Ovary (tissue), 9 donors: ENCODE measurements around the gene COBL. TPM values are rescaled to one million over a fixed set of nuclear protein-coding genes. Genes with fewer than 3 reads are reported as not detected.

Experiments used
- DNase-seq, 5 donors: peaks; one replicate each; pipeline ENCODE4 v3.0.0-alpha.2; 2019 to 2020
- H3K27ac ChIP-seq, 2 donors: fragments of 200-600 bp; one replicate each; pipeline versions ENCODE4 v1.5.1 to v1.8.0; 2019 to 2022
- H3K27me3 ChIP-seq: fragments of 200-600 bp; one replicate; pipeline ENCODE4 v1.8.0; 2022
- H3K36me3 ChIP-seq: fragments of 200-600 bp; sonication (generic); one replicate; pipeline ENCODE4 v1.5.1; 2019
- H3K4me1 ChIP-seq: one replicate; pipeline ENCODE4 v1.8.1; 2013; ENCODE audit warnings: mild to moderate bottlenecking, moderate library complexity; ENCODE audit not compliant: insufficient read depth
- H3K4me3 ChIP-seq: fragments of 200-600 bp; sonication (generic); one replicate; pipeline ENCODE4 v1.5.1; 2017
- H3K9me3 ChIP-seq, 2 donors: fragments of 200-600 bp in 1 of 2; sonication (generic) in 1 of 2; one replicate each; pipeline versions ENCODE4 v1.5.1 to v1.8.1; 2013 to 2019; ENCODE audit warnings: mild to moderate bottlenecking in 1 of 2, moderate library complexity in 1 of 2
- CTCF ChIP-seq, 3 donors: fragments of 450-650 bp in 2 of 3; fragments of 200-600 bp in 1 of 3; IDR thresholded peaks; one replicate each; pipeline versions ENCODE4 v1.5.1 to v1.8.0; 2016 to 2022; ENCODE audit warnings: antibody characterized with exemption in 3 of 3, mild to moderate bottlenecking in 1 of 3
- EP300 ChIP-seq: sonication (generic); formaldehyde crosslinking; IDR thresholded peaks from one replicate; pipeline ENCODE4 v1.6.1; 2017; ENCODE audit warnings: antibody characterized with exemption
- POLR2A ChIP-seq: fragments of 450-650 bp; IDR thresholded peaks from one replicate; pipeline ENCODE4 v1.6.1; 2017; ENCODE audit warnings: antibody characterized with exemption, mild to moderate bottlenecking, moderate library complexity
- WGBS, 3 donors: extraction: QIAGEN DNeasy Blood & Tissue Kit in 1 of 3; methylation state at CpG; one replicate each; pipeline versions ENCODE4 v1.1.5 to v1.1.7; 2013 to 2017; 5-methylcytosine and 5-hydroxymethylcytosine counted together
- intact Hi-C, 4 donors: fragments of 100-400 bp; cut with DNase I; formaldehyde crosslinking; loops; one replicate each; pipeline versions ENCODE4 v1.11.0 to v1.15.1; 2022 to 2023
- polyA plus RNA-seq, 2 donors: library from polyadenylated mRNA; stranded (reverse); fragments of 200-250 nt in 1 of 2; fragments of 350-450 nt in 1 of 2; fragmentation: Illumina TruSeq in 1 of 2; extraction: RNeasy Lipid Tissue Mini Kit (QIAGEN cat#74804) in 1 of 2; gene quantifications; one replicate each; pipeline ENCODE4 v1.2.3, GENCODE V29; 2013 to 2014
- total RNA-seq, 7 donors: library from RNA; depleted of rRNA in 2 of 7; stranded (reverse); fragments of >200 nt in 2 of 7; fragmentation: NEBNext Ultra II Directional in 3 of 7; extraction: Animal tissue kit (Norgen Biotek cat#: 25700) in 3 of 7; gene quantifications; one replicate each; pipeline versions ENCODE4 v1.1.0 to v1.2.4, GENCODE V29; 2016 to 2023
- donor health status: DM: no; HTN: no; CAD: no; lungs with moderate emphysema.
- donor health status: DM: no; HTN: no; CAD: no.
- donor health status: Bipolar disorder and iron deficiency.
- donor health status: DM: yes; HTN: yes; CAD: no.
- donor health status: DM: no; HTN: no; CAD: no.
- donor health status: DM: yes; HTN: yes; CAD: no.

The COBL gene
- total and polyA plus RNA-seq, 9 donors = 0.87 to 33.4 (median 3.9) TPM

- 62 to 75% (median 71%) methylated on average over 7 of the region's 7 CpGs for WGBS, 3 donors
- intact Hi-C loops = no loop called here
Observed at GRCh38 chr7:50970092-50970491, 346.5 kb downstream of the COBL start.

More at GRCh38 chr7:50970092-50970491, 346.5 kb downstream of the COBL start:
- DNase-seq = no peak
- H3K4me1 ChIP-seq = no peaks in the 10 kb centered on the region
- no peak for TF ChIP-seq CTCF (IDR thresholded peaks at IDR 0.05)
- no peak for TF ChIP-seq POLR2A
- TF ChIP-seq EP300 = no peak
- no peak overlapping the region for H3K27ac ChIP-seq
- no peaks in the 10 kb centered on the region for H3K36me3 ChIP-seq
- H3K9me3 ChIP-seq = no peaks in the 10 kb centered on the region
- no peaks in the 10 kb centered on the region for H3K27me3 ChIP-seq
- no peak overlapping the region for H3K4me3 ChIP-seq
